NCI-H510A (cell line): ENCODE data around the gene GCNT3.
"Not testable (repeated sequence)": the region's sequence is repeated elsewhere in the genome, so short reads cannot be mapped to it uniquely, and the experiment has no call there.

ENCODE experiments used
- DNase-seq: peaks from one replicate; lab custom pipeline; 2025; lab: John Stamatoyannopoulos, UW

Gene GCNT3

GRCh38 chr15:59616379-59616778, 4.8 kb downstream of the GCNT3 start:
- no peak for DNase-seq

- DNase-seq: no peak
These were observed 6.8 kb downstream of the GCNT3 start for GRCh38 chr15:59618406-59618805.

DNA sequence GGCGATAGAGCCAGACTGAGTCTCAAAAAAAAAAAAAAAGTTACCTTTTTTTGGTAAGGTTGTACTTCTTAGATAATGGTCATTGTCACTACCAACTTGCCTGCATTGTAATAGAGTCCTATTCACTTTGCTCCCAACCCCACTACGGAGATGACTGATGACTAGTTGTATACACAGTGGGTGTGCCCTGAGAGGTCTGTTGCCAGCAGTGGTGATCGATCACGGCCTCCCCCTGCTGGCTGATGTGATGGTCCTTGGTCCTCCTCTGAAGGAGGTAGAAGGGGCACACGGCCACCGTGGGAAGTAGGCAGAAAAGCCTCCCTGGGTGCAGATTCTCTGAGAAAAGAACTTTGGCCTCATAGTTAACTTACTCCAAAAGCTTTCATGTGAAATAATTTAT, 10.7 kb downstream of the GCNT3 start:
- no peak for DNase-seq

GRCh38 chr15:59632714-59633113, 21.1 kb downstream of the GCNT3 start:
- no peak for DNase-seq

GRCh38 chr15:59636184-59636583, 24.6 kb downstream of the GCNT3 start:
- no peak for DNase-seq

DNA sequence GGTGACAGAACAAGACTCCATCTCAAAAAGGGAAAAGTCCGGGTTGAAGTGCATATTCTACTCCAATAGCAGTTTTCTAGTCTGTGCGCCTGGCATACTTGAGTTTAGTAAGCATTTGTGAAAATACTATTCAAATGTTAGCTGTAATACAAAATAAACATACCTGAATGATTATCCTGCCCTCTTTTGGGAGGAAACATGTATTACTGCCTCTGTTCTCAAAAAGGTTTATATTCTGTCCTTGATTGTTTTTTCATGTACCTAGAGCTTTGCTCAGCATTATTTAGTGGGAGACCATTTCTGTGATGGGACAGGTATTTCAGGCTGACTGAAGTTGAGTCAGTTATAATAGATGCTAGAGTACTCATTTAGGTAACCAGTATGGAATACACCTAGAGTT, 25.9 kb downstream of the GCNT3 start:
- DNase-seq: not testable (repeated sequence)

GRCh38 chr15:59642351-59642750, 30.8 kb downstream of the GCNT3 start:
- DNase-seq: no peak

- no peak for DNase-seq
These were observed 33.2 kb downstream of the GCNT3 start for GRCh38 chr15:59644756-59645155.

GRCh38 chr15:59645812-59646211, 34.2 kb downstream of the GCNT3 start:
- DNase-seq: not testable (repeated sequence)

GRCh38 chr15:59646277-59646676, 34.7 kb downstream of the GCNT3 start:
- no peak for DNase-seq

- DNase-seq: no peak
These were observed 35.5 kb downstream of the GCNT3 start for GRCh38 chr15:59647085-59647484.

- no peak for DNase-seq
These were observed 38.0 kb downstream of the GCNT3 start for GRCh38 chr15:59649603-59650002.

GRCh38 chr15:59654046-59654445, 42.5 kb downstream of the GCNT3 start:
- no peak for DNase-seq

DNA sequence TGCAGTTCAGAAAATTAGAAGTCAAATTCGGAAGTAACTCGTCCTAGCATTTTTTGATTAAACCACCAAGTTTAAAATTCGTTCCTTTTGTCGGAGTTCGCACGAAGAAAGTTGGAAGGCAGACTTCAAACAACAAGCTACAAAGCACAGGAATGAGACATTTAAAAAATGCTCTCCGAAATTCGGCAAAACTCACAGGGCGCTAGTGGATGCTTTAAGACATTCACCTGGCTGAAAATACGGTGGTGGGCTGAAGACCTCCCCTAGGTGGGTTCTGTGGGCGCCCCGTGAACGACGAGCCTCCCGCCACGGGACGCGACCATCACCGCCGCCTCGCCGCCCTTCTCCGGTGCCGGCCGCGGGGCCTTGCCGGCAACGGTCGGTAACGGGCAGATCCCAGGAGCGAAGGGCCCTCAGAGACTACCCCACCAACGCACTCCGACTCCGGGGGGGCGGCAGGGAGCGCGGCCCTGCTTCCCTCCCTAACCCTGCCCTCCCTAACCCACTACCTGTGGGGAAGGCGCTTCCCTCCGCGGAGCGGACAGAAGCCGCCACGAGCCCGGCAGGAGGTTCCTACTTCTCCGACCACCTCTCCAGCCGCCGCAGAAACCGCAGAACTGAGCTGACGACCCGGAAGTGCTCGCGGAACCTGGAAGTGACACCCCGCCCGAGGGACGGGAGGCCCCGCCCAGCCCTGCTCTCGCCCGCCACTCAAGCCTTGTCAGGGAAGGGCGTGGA, 45.5 kb downstream of the GCNT3 start, which contains the start of gene GTF2A2:
GTF2A2 (minus strand) TSS at position 619 of the 738 bp plus-strand sequence. CDS start 5,238 bp downstream, outside the sequence.
- peak; percentile 90 for DNase-seq

GRCh38 chr15:59657635-59658125, 46.1 kb downstream of the GCNT3 start:
- no peak for DNase-seq

GRCh38 chr15:59659366-59659765, 47.8 kb downstream of the GCNT3 start:
- no peak for DNase-seq

GRCh38 chr15:59662260-59662659, 50.7 kb downstream of the GCNT3 start:
- no peak for DNase-seq

- no peak for DNase-seq
These were observed 57.0 kb downstream of the GCNT3 start for GRCh38 chr15:59668556-59668955.
